H9 (cell line): Measurements from ENCODE around the gene CCDC57. TPM values are rescaled to one million over a fixed set of nuclear protein-coding genes. Genes with fewer than 3 reads are reported as not detected.

Experiments used
- DNase-seq: peaks from one replicate; pipeline ENCODE4 v3.0.0-alpha.2; 2017
- H2AFZ ChIP-seq: one replicate; pipeline ENCODE4 v1.6.1; 2013; ENCODE audit warnings: mild to moderate bottlenecking, low read length, control low read depth, moderate library complexity
- H2AK5ac ChIP-seq: 2 replicates; pipeline ENCODE4 v1.6.1; 2013; ENCODE audit warnings: low read length, control low read depth, mixed read lengths; ENCODE audit not compliant: insufficient read length
- H2BK120ac ChIP-seq: one replicate; pipeline ENCODE4 v1.6.1; 2013; ENCODE audit warnings: low read depth, mild to moderate bottlenecking, low read length, control low read depth, inconsistent platforms; ENCODE audit not compliant: poor library complexity, severe bottlenecking
- H2BK12ac ChIP-seq: 2 replicates; pipeline ENCODE4 v1.6.1; 2013; ENCODE audit warnings: low read length, control low read depth, mixed read lengths, low read depth; ENCODE audit not compliant: insufficient read length
- H2BK15ac ChIP-seq: 2 replicates; pipeline ENCODE4 v1.6.1; 2013; ENCODE audit warnings: low read depth, low read length, control low read depth
- H2BK20ac ChIP-seq: one replicate; pipeline ENCODE4 v1.6.1; 2013; ENCODE audit warnings: low read depth, mild to moderate bottlenecking, low read length, control low read depth, inconsistent platforms; ENCODE audit not compliant: poor library complexity, severe bottlenecking
- H2BK5ac ChIP-seq: 2 replicates; pipeline ENCODE4 v1.6.1; 2013; ENCODE audit warnings: low read length, control low read depth, mixed read lengths; ENCODE audit not compliant: insufficient read length
- H3K14ac ChIP-seq: 2 replicates; pipeline ENCODE4 v1.6.1; 2013; ENCODE audit warnings: low read length, control low read depth; ENCODE audit not compliant: insufficient read depth
- H3K18ac ChIP-seq: 2 replicates; pipeline ENCODE4 v1.6.1; 2013; ENCODE audit warnings: low read depth, mild to moderate bottlenecking, mixed read lengths, low read length, control low read depth; ENCODE audit not compliant: insufficient read length
- H3K23ac ChIP-seq: 2 replicates; pipeline ENCODE4 v1.6.1; 2013; ENCODE audit warnings: low read length, control low read depth, mixed read lengths, low read depth; ENCODE audit not compliant: insufficient read length
- H3K23me2 ChIP-seq: 2 replicates; pipeline ENCODE4 v1.6.1; 2013; ENCODE audit warnings: low read depth, mild to moderate bottlenecking, mixed read lengths, low read length, control low read depth; ENCODE audit not compliant: insufficient read length, poor library complexity, severe bottlenecking
- H3K27ac ChIP-seq: 2 replicates; pipeline ENCODE4 v1.5.1; 2013; ENCODE audit warnings: low read length, control low read depth, mixed read lengths, low read depth; ENCODE audit not compliant: insufficient read length
- H3K27me3 ChIP-seq: 2 replicates; pipeline ENCODE4 v1.6.1; 2013; ENCODE audit warnings: low read length, control low read depth, inconsistent platforms; ENCODE audit not compliant: insufficient read depth
- H3K4ac ChIP-seq: 2 replicates; pipeline ENCODE4 v1.6.1; 2013; ENCODE audit warnings: low read depth, mild to moderate bottlenecking, control low read depth, inconsistent platforms, low read length, moderate library complexity
- H3K4me1 ChIP-seq: 2 replicates; pipeline ENCODE4 v1.6.1; 2013; ENCODE audit warnings: low read length, control low read depth, inconsistent platforms; ENCODE audit not compliant: insufficient read depth
- H3K4me2 ChIP-seq: 2 replicates; pipeline ENCODE4 v1.6.1; 2013; ENCODE audit warnings: low read length, control low read depth, mixed read lengths; ENCODE audit not compliant: insufficient read length, insufficient read depth
- H3K56ac ChIP-seq: 2 replicates; pipeline ENCODE4 v1.6.1; 2013; ENCODE audit warnings: low read depth, mild to moderate bottlenecking, mixed read lengths, low read length, control low read depth; ENCODE audit not compliant: insufficient read length
- H3K79me1 ChIP-seq: 2 replicates; pipeline ENCODE4 v1.6.1; 2013; ENCODE audit warnings: low read depth, mild to moderate bottlenecking, moderate library complexity, low read length, control low read depth, inconsistent platforms; ENCODE audit not compliant: insufficient read depth, poor library complexity, severe bottlenecking
- H3K79me2 ChIP-seq: 2 replicates; pipeline ENCODE4 v1.6.1; 2013; ENCODE audit warnings: low read length, control low read depth, inconsistent platforms; ENCODE audit not compliant: insufficient read depth
- H3K9ac ChIP-seq: 2 replicates; pipeline ENCODE4 v1.6.1; 2013; ENCODE audit warnings: low read length, control low read depth, mixed read lengths; ENCODE audit not compliant: insufficient read length; ENCODE audit errors: extremely low read depth
- H3K9me3 ChIP-seq: one replicate; pipeline ENCODE4 v1.6.1; 2013; ENCODE audit warnings: low read depth, low read length, inconsistent platforms; ENCODE audit not compliant: control insufficient read depth
- H3T11ph ChIP-seq: one replicate; pipeline ENCODE4 v1.6.1; 2013; ENCODE audit warnings: mild to moderate bottlenecking, low read length, control low read depth, inconsistent platforms
- H4K20me1 ChIP-seq: one replicate; pipeline ENCODE4 v1.6.1; 2013; ENCODE audit not compliant: control insufficient read depth, insufficient read length, insufficient read depth
- H4K5ac ChIP-seq: 2 replicates; pipeline ENCODE4 v1.6.1; 2013; ENCODE audit warnings: low read depth, mild to moderate bottlenecking, mixed read lengths, low read length, control low read depth; ENCODE audit not compliant: insufficient read length
- H4K8ac ChIP-seq: replicated peaks from 2 replicates; pipeline ENCODE4 v1.6.1; 2013; ENCODE audit warnings: low read length, control low read depth, mixed read lengths, low read depth; ENCODE audit not compliant: insufficient read length
- H4K91ac ChIP-seq: 2 replicates; pipeline ENCODE4 v1.6.1; 2013; ENCODE audit warnings: low read depth, mild to moderate bottlenecking, moderate library complexity, mixed read lengths, low read length, control low read depth; ENCODE audit not compliant: insufficient read length
- H3K27ac Mint-ChIP-seq, 3 experiments: 2 replicates in 2 of 3; 3 replicates in 1 of 3; pipeline ENCODE4 v1.8.0; 2020 to 2021; ENCODE audit warnings: mixed read lengths in 3 of 3, mild to moderate bottlenecking in 1 of 3, moderate library complexity in 1 of 3
- H3K27me3 Mint-ChIP-seq: 2 replicates; pipeline ENCODE4 v1.8.0; 2021; ENCODE audit warnings: low read depth, mild to moderate bottlenecking, moderate library complexity, mixed read lengths
- H3K36me3 Mint-ChIP-seq, 3 experiments: 2 replicates in 2 of 3; 3 replicates in 1 of 3; pipeline ENCODE4 v1.8.0; 2020 to 2021; ENCODE audit warnings: low read depth in 3 of 3, mixed read lengths in 3 of 3; ENCODE audit not compliant: insufficient read depth in 1 of 3
- H3K4me1 Mint-ChIP-seq, 2 experiments: 2 replicates each; pipeline ENCODE4 v1.8.0; 2020; ENCODE audit warnings: mixed read lengths in 2 of 2
- H3K4me3 Mint-ChIP-seq, 2 experiments: 2 replicates in 1 of 2; 3 replicates in 1 of 2; pipeline ENCODE4 v1.8.0; 2020 to 2021; ENCODE audit warnings: mild to moderate bottlenecking in 2 of 2, mixed read lengths in 2 of 2, moderate library complexity in 1 of 2
- H3K9me3 Mint-ChIP-seq, 2 experiments: 2 replicates in 1 of 2; 3 replicates in 1 of 2; pipeline ENCODE4 v1.8.0; 2020; ENCODE audit warnings: mild to moderate bottlenecking in 2 of 2, mixed read lengths in 2 of 2, moderate library complexity in 1 of 2
- CTCF ChIP-seq: fragments of 200-600 bp; sonication (generic); conservative IDR thresholded peaks from 3 replicates; pipeline ENCODE4 v1.8.0; 2021; ENCODE audit warnings: antibody characterized with exemption, mild to moderate bottlenecking
- WGBS: extraction: QIAGEN DNeasy Blood & Tissue Kit; methylation state at CpG from one replicate; pipeline ENCODE4 v1.1.7; 2013; ENCODE audit warnings: missing lambda C conversion rate, low lambda C conversion rate, mixed read lengths; ENCODE audit not compliant: insufficient read length; ENCODE audit errors: extremely low coverage; 5-methylcytosine and 5-hydroxymethylcytosine counted together
- total RNA-seq: library from RNA; stranded (reverse); gene quantifications from 2 replicates; pipeline ENCODE4 v1.2.1, GENCODE V29; 2021

The CCDC57 gene
- total RNA-seq, 1 experiment from 2014 or later, result 11.0 TPM

- Mint-ChIP-seq H3K4me3 (no peak overlapping the region), H3K27ac (no peak overlapping the region), H3K36me3 (no peaks in the 10 kb centered on the region; a peak in 1 of 7 replicates), H3K27me3 (peaks cover 37% of the 10 kb centered on the region), H3K9me3 (0 out of 5 replicates have a peak, but pooled peaks cover 0 to 3% of the 10 kb centered on the region in 2 experiments), H3K4me1 (no peaks in the 10 kb centered on the region)
- Histone ChIP-seq H3K4ac (no peak overlapping the region), H3K27ac (no peak overlapping the region), H3K23ac (no peak overlapping the region), H4K91ac (no peak overlapping the region), H3T11ph (no peak overlapping the region), H3K23me2 (no peaks in the 10 kb centered on the region), H4K8ac (no peak overlapping the region), H3K9ac (no peak overlapping the region), H2BK12ac (no peak overlapping the region), H2BK20ac (no peak overlapping the region), H3K27me3 (no peaks in the 10 kb centered on the region), H2BK15ac (no peak overlapping the region), H3K4me1 (no peaks in the 10 kb centered on the region), H3K14ac (no peak overlapping the region), H3K79me2 (no peaks in the 10 kb centered on the region), H2AK5ac (no peak overlapping the region), H2BK5ac (no peak overlapping the region), H4K5ac (no peak overlapping the region), H2AFZ (no peak overlapping the region), H3K4me2 (no peak overlapping the region), H3K9me3 (no peaks in the 10 kb centered on the region), H2BK120ac (no peak overlapping the region), H3K56ac (no peak overlapping the region), H3K79me1 (no peaks in the 10 kb centered on the region), H3K18ac (no peak overlapping the region), H4K20me1 (peaks cover 2% of the 10 kb centered on the region)
- DNase-seq, result no peak
- WGBS, result no CpG with 5 or more reads among the region's 10 CpGs
- TF ChIP-seq CTCF, result no peak
Measured at GRCh38 chr17:82221341-82221902, 8.8 kb upstream of the CCDC57 start.
